SK-N-SH (cell line): ENCODE data around the gene LDHD. TPM values are rescaled to one million over a fixed set of nuclear protein-coding genes. Genes with fewer than 3 reads are reported as not detected.

ENCODE experiments used
- CTCF ChIA-PET: fragments of 300-600, 350-600 bp; formaldehyde crosslinking; extraction: SDS; loops from one replicate; lab custom pipeline; 2021; lab: Yijun Ruan, JAX
- POLR2A ChIA-PET: fragments of 350-600 bp; sonication (Branson Sonifier 250); formaldehyde crosslinking; extraction: SDS; loops from one replicate; lab custom pipeline; 2020; ENCODE audit warnings: antibody characterized with exemption, inconsistent platforms; lab: Yijun Ruan, JAX
- DNase-seq: peaks from one replicate; pipeline ENCODE4 v3.0.0; 2012
- H2AFZ ChIP-seq: fragments of 200-600 bp; sonication (generic); 2 replicates; pipeline ENCODE4 v1.8.1; 2016; ENCODE audit warnings: antibody characterized with exemption, mild to moderate bottlenecking, low read depth
- H3F3A ChIP-seq: fragments of 200-600 bp; sonication (generic); replicated peaks from 2 replicates; pipeline ENCODE3; 2016; ENCODE audit warnings: antibody characterized with exemption, mild to moderate bottlenecking; ENCODE audit not compliant: insufficient read depth
- H3K27ac ChIP-seq, 2 experiments: fragments of 200-500 bp in 1 of 2; fragments of 200-600 bp in 1 of 2; sonication (Bioruptor generic) in 1 of 2; sonication (generic), shearing (Covaris generic) in 1 of 2; 2 replicates each; pipeline versions ENCODE4 v1.5.1 to v1.6.1; 2014 to 2016; ENCODE audit warnings: low read depth in 2 of 2, inconsistent platforms in 1 of 2, low read length in 1 of 2, mild to moderate bottlenecking in 1 of 2, mixed read lengths in 1 of 2
- H3K27me3 ChIP-seq: fragments of 200-600 bp; sonication (generic), shearing (Covaris generic); 2 replicates; pipeline ENCODE4 v1.6.1; 2016; ENCODE audit warnings: mixed run types; ENCODE audit not compliant: insufficient read depth
- H3K36me3 ChIP-seq, 2 experiments: fragments of 200-500 bp in 1 of 2; fragments of 200-600 bp in 1 of 2; sonication (Bioruptor generic) in 1 of 2; sonication (generic) in 1 of 2; replicated peaks in 1 of 2; 2 replicates each; pipeline versions ENCODE3 to v1.5.1; 2014 to 2016; ENCODE audit warnings: low read length in 1 of 2, mild to moderate bottlenecking in 1 of 2; ENCODE audit not compliant: insufficient read depth in 2 of 2, control insufficient read depth in 1 of 2
- H3K4me1 ChIP-seq, 2 experiments: fragments of 200-500 bp in 1 of 2; fragments of 200-600 bp in 1 of 2; sonication (Bioruptor generic) in 1 of 2; sonication (generic), shearing (Covaris generic) in 1 of 2; 2 replicates each; pipeline versions ENCODE4 v1.5.1 to v1.6.1; 2014 to 2016; ENCODE audit warnings: low read depth in 1 of 2, low read length in 1 of 2, mixed run types in 1 of 2; ENCODE audit not compliant: insufficient read depth in 2 of 2, control insufficient read depth in 1 of 2
- H3K4me2 ChIP-seq: fragments of 200-600 bp; sonication (generic), shearing (Covaris generic); 2 replicates; pipeline ENCODE4 v1.6.1; 2017; ENCODE audit warnings: mixed run types
- H3K4me3 ChIP-seq, 2 experiments: fragments of 200-500 bp in 1 of 2; fragments of 200-600 bp in 1 of 2; sonication (Bioruptor generic) in 1 of 2; sonication (generic), shearing (Covaris generic) in 1 of 2; 2 replicates each; pipeline versions ENCODE4 v1.5.1 to v1.8.1; 2014 to 2016; ENCODE audit warnings: low read depth in 2 of 2, inconsistent platforms in 1 of 2, low read length in 1 of 2, mild to moderate bottlenecking in 1 of 2, mixed read lengths in 1 of 2, moderate library complexity in 1 of 2
- H3K79me2 ChIP-seq: fragments of 200-600 bp; sonication (generic); 2 replicates; pipeline ENCODE4 v1.8.1; 2017; ENCODE audit warnings: mild to moderate bottlenecking; ENCODE audit not compliant: insufficient read depth
- H3K9ac ChIP-seq: fragments of 200-600 bp; sonication (generic); 2 replicates; pipeline ENCODE4 v1.6.1; 2017; ENCODE audit warnings: mixed run types
- H3K9me2 ChIP-seq: fragments of 200-600 bp; sonication (generic); 2 replicates; pipeline ENCODE4 v1.6.1; 2017; ENCODE audit warnings: mixed run types
- H3K9me3 ChIP-seq: fragments of 200-600 bp; sonication (generic); 2 replicates; pipeline ENCODE4 v1.6.1; 2017; ENCODE audit warnings: mixed run types, mild to moderate bottlenecking, moderate library complexity
- H4K20me1 ChIP-seq: fragments of 200-600 bp; sonication (generic); 2 replicates; pipeline ENCODE4 v1.6.1; 2017; ENCODE audit warnings: mild to moderate bottlenecking, mixed run types; ENCODE audit not compliant: insufficient read depth
- CTCF ChIP-seq: fragments of 200-600 bp; sonication (generic); IDR thresholded peaks from 2 replicates; pipeline ENCODE4 v1.6.1; 2017; ENCODE audit warnings: antibody characterized with exemption, mild to moderate bottlenecking, moderate library complexity
- ELF1 ChIP-seq: IDR thresholded peaks from 2 replicates; pipeline ENCODE4 v1.4.0; 2012
- GATA2 ChIP-seq: sonication (generic); formaldehyde crosslinking; IDR thresholded peaks from 2 replicates; pipeline ENCODE4 v1.5.0; 2020; ENCODE audit warnings: mild to moderate bottlenecking, missing genetic modification reagents
- MAX ChIP-seq: IDR thresholded peaks from 2 replicates; pipeline ENCODE4 v1.4.0; 2012; ENCODE audit warnings: low read depth
- MEF2A ChIP-seq: IDR thresholded peaks from 2 replicates; pipeline ENCODE4 v1.4.0; 2012; ENCODE audit warnings: low read depth, borderline replicate concordance
- NRF1 ChIP-seq: IDR thresholded peaks from 2 replicates; pipeline ENCODE4 v1.6.1; 2012; ENCODE audit warnings: low read depth, mild to moderate bottlenecking, low read length
- PBX3 ChIP-seq: IDR thresholded peaks from 2 replicates; pipeline ENCODE4; 2012
- REST ChIP-seq: IDR thresholded peaks from 2 replicates; pipeline ENCODE4 v1.6.1; 2012; ENCODE audit warnings: mild to moderate bottlenecking, low read depth, low read length, moderate library complexity
- TAF1 ChIP-seq: IDR thresholded peaks from 2 replicates; pipeline ENCODE4 v1.6.1; 2012; ENCODE audit warnings: low read depth, mild to moderate bottlenecking, low read length, moderate library complexity, borderline replicate concordance
- USF1 ChIP-seq: IDR thresholded peaks from 2 replicates; pipeline ENCODE4 v1.4.0; 2012; ENCODE audit warnings: low read depth, borderline replicate concordance
- WGBS: methylation state at CpG from one replicate; pipeline ENCODE4 v1.1.6; 2017; ENCODE audit warnings: low lambda C conversion rate; 5-methylcytosine and 5-hydroxymethylcytosine counted together
- polyA plus RNA-seq, 3 experiments: library from polyadenylated mRNA; depleted of rRNA; stranded (reverse); fragments of >200 nt; gene quantifications; 2 replicates each; pipeline ENCODE4 v1.2.3, GENCODE V29; 2012

Gene LDHD
- polyA plus RNA-seq, 1 of the 3 experiments (the other 2 are of a cell fraction), result 0.53 TPM

- no peak overlapping the region for H3K9ac ChIP-seq
- TF ChIP-seq MEF2A (no peak), REST (no peak), MAX (no peak), TAF1 (no peak), NRF1 (no peak), USF1 (no peak), GATA2 (CRISPR knock-in tag) (no peak), PBX3 (no peak), CTCF (no peak), ELF1 (no peak)
- no peak overlapping the region for H3K4me2 ChIP-seq
- DNase-seq, result no peak
- ChIA-PET CTCF (interaction anchor here (1.2 to 2.5 kb wide), 3 partner anchors 8 to 121 kb away, joined by 3 to 15 read pairs (median 14); partner anchors contain the start of gene ZNRF1), POLR2A (no interaction called here)
- peaks cover 0 to 5% of the 10 kb centered on the region in 2 experiments; a peak in 1 of 4 replicates for H3K4me1 ChIP-seq
- H3K9me2 ChIP-seq, result no peaks in the 10 kb centered on the region
- no peak overlapping the region for H3K27ac ChIP-seq
- no peaks in the 10 kb centered on the region for H3F3A ChIP-seq
- H3K9me3 ChIP-seq, result 0 out of 2 replicates have a peak, but pooled peaks cover 8% of the 10 kb centered on the region
- WGBS, result 61% methylated on average over 6 of the region's 6 CpGs
- H2AFZ ChIP-seq, result no peak overlapping the region
- no peaks in the 10 kb centered on the region for H3K36me3 ChIP-seq
- H4K20me1 ChIP-seq, result no peaks in the 10 kb centered on the region
- no peaks in the 10 kb centered on the region for H3K27me3 ChIP-seq
- H3K79me2 ChIP-seq, result no peaks in the 10 kb centered on the region
- H3K4me3 ChIP-seq, result no peak overlapping the region
These were observed 2.5 kb upstream of the LDHD start for GRCh38 chr16:75118943-75119539.
